A673 (cell line): ENCODE data around the gene KRT7. TPM values are rescaled to one million over a fixed set of nuclear protein-coding genes. Genes with fewer than 3 reads are reported as not detected.

ENCODE experiments used
- BruUV-seq: library from RNA; stranded (reverse); fragments of 400-500 nt; replicated peaks from 2 replicates; lab custom pipeline; 2021; lab: Mats Ljungman, UMichigan
- CTCF ChIA-PET: fragments of 300-600 bp; sonication (Branson Sonifier 250); formaldehyde crosslinking; loops from one replicate; lab custom pipeline; 2022; ENCODE audit warnings: antibody characterized with exemption; lab: Charles Lee
- POLR2A ChIA-PET: fragments of 300-600 bp; sonication (Branson Sonifier 250); formaldehyde crosslinking; loops from one replicate; lab custom pipeline; 2022; ENCODE audit warnings: antibody characterized with exemption; ENCODE audit not compliant: low non-redundant PET; lab: Charles Lee
- DNase-seq: peaks from one replicate; pipeline ENCODE4 v3.0.0-alpha.2; 2015; ENCODE audit warnings: low spot score
- H3K27ac ChIP-seq: fragments of 200-600 bp; sonication (generic); 2 replicates; pipeline ENCODE4 v1.5.1; 2016; ENCODE audit warnings: mixed run types, low read depth, mild to moderate bottlenecking, mixed read lengths, antibody characterized with exemption, low read length; ENCODE audit not compliant: poor library complexity, severe bottlenecking
- H3K27me3 ChIP-seq: fragments of 200-600 bp; sonication (generic); replicated peaks from 2 replicates; pipeline ENCODE4 v1.6.1; 2017; ENCODE audit warnings: mixed run types, low read depth, mild to moderate bottlenecking, mixed read lengths, antibody characterized with exemption, low read length; ENCODE audit not compliant: insufficient read depth, poor library complexity
- H3K36me3 ChIP-seq: fragments of 200-600 bp; sonication (generic); 2 replicates; pipeline ENCODE4 v1.6.1; 2016; ENCODE audit warnings: mixed run types, mild to moderate bottlenecking, mixed read lengths, antibody characterized with exemption, low read length; ENCODE audit not compliant: insufficient read depth, poor library complexity, severe bottlenecking
- H3K4me1 ChIP-seq: fragments of 200-600 bp; sonication (generic); 2 replicates; pipeline ENCODE4 v1.6.1; 2017; ENCODE audit warnings: mixed run types, mild to moderate bottlenecking, mixed read lengths, antibody characterized with exemption, low read length; ENCODE audit not compliant: insufficient read depth, poor library complexity, severe bottlenecking
- H3K4me3 ChIP-seq: fragments of 200-600 bp; sonication (generic); 2 replicates; pipeline ENCODE4 v1.5.1; 2016; ENCODE audit warnings: low read depth, mixed run types, mild to moderate bottlenecking, mixed read lengths, low read length; ENCODE audit not compliant: poor library complexity, severe bottlenecking
- H3K9me3 ChIP-seq: fragments of 200-600 bp; sonication (generic); 2 replicates; pipeline ENCODE4 v1.6.1; 2016; ENCODE audit warnings: mixed run types, low read depth, mild to moderate bottlenecking, mixed read lengths, antibody characterized with exemption, low read length; ENCODE audit not compliant: poor library complexity, severe bottlenecking
- CTCF ChIP-seq: fragments of 300-800, 200-600 bp; sonication (generic); conservative IDR thresholded peaks from 2 replicates; pipeline ENCODE4 v1.5.1; 2017; ENCODE audit warnings: low read depth, mild to moderate bottlenecking, antibody characterized with exemption, low read length, moderate library complexity, mixed read lengths
- EZH2 ChIP-seq: fragments of 200-600 bp; sonication (generic); IDR thresholded peaks from 2 replicates; pipeline ENCODE4 v1.6.1; 2017; ENCODE audit warnings: borderline replicate concordance, low read depth, mild to moderate bottlenecking, mixed read lengths, antibody characterized with exemption, low read length; ENCODE audit not compliant: poor library complexity, severe bottlenecking
- intact Hi-C: fragments of 100-400 bp; cut with micrococcal nuclease; formaldehyde crosslinking; loops from one replicate; pipeline ENCODE4 v1.10.0; 2022; ENCODE audit not compliant: unreplicated experiment
- total RNA-seq: library from RNA; stranded (reverse); gene quantifications from 2 replicates; pipeline ENCODE4 v1.2.3, GENCODE V29; 2021

Gene KRT7
- total RNA-seq, 1 experiment from 2014 or later: 1.0 TPM

GRCh38 chr12:52271158-52271557 is 38.1 kb downstream of the KRT7 start:
- Histone ChIP-seq H3K36me3 (no peaks in the 10 kb centered on the region), H3K4me1 (no peaks in the 10 kb centered on the region), H3K9me3 (no peaks in the 10 kb centered on the region), H3K27me3 (peaks cover 5% of the 10 kb centered on the region), H3K27ac (no peak overlapping the region), H3K4me3 (no peak overlapping the region)
- CTCF ChIA-PET: no interaction called here
- no peak for TF ChIP-seq CTCF
- no peak for TF ChIP-seq EZH2
- BruUV-seq: no TSS peak
- POLR2A ChIA-PET: no interaction called here
- intact Hi-C loops: no loop called here
- DNase-seq: no peak

GRCh38 chr12:52274521-52275120 is 41.6 kb downstream of the KRT7 start, which contains the start of gene KRT86:
TSS of gene KRT86 (plus strand) at chr12:52274645. CDS start at chr12:52301917, 27,272 bp downstream.
- intact Hi-C loops: no loop called here
- POLR2A ChIA-PET: no interaction called here
- Histone ChIP-seq H3K9me3 (no peaks in the 10 kb centered on the region), H3K27me3 (peaks cover 5% of the 10 kb centered on the region), H3K4me1 (peaks cover 6% of the 10 kb centered on the region), H3K4me3 (no peak within 1 kb of the TSS), H3K36me3 (no peaks in the 10 kb centered on the region), H3K27ac (no peak within 1 kb of the TSS)
- TF ChIP-seq EZH2: no peak
- CTCF ChIA-PET: no interaction called here
- no peak for DNase-seq
- BruUV-seq: no TSS peak

GRCh38 chr12:52275686-52276085 is 42.6 kb downstream of the KRT7 start:
- intact Hi-C loops: no loop called here
- DNase-seq: no peak
- BruUV-seq: no TSS peak
- Histone ChIP-seq H3K4me3 (no peak overlapping the region), H3K36me3 (no peaks in the 10 kb centered on the region), H3K9me3 (no peaks in the 10 kb centered on the region), H3K27me3 (peaks cover 5% of the 10 kb centered on the region), H3K27ac (no peak overlapping the region), H3K4me1 (peaks cover 16% of the 10 kb centered on the region)
- CTCF ChIA-PET: no interaction called here
- no peak for TF ChIP-seq CTCF
- no peak for TF ChIP-seq EZH2
- POLR2A ChIA-PET: no interaction called here
